GM12892 (cell line): Measurements from ENCODE around the gene PSMD1.

Source experiments
- POLR2A ChIP-seq: IDR thresholded peaks from 2 replicates; pipeline ENCODE4 v1.6.1; 2011; ENCODE audit warnings: low read depth, low read length, control low read depth
- POLR2AphosphoS5 ChIP-seq: IDR thresholded peaks from 2 replicates; pipeline ENCODE4 v1.6.1; 2011; ENCODE audit warnings: low read depth, low read length, control low read depth
- TAF1 ChIP-seq: IDR thresholded peaks from 2 replicates; pipeline ENCODE4 v1.6.1; 2011; ENCODE audit warnings: low read depth, mild to moderate bottlenecking, control low read depth, low read length, borderline replicate concordance

DNA sequence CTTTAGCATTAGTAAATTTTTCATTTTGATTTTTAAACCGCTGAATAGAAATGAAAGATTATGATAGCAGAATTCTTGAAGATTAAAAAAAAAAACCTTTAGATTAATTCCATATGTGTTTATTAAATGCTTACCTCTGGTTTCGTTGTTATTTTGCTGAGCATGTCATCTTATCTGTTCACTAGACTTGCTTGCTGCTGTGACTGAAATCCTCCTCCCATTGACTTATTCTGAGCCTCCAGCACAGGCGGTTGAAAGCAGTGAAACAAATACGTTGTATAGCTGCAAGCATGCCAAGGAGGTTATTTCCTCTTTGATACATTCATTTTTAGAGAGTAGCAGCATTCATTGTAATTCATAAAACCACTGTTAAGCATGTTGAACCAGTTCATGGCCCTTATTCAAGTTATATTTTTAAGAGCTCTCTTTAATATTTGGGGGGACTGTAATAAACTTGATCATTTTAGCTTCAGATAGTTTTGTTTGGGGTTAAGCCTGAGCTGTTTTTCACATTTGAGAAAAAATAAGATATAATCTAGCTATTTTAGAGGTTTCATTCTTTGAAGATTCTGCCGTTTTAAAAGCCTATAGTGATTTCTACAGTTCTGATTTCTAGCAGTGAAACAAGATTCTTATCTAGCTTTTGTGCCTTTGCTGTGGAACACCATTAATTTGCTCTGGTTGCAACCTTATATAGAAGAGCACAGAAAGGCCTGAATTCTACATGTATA lies 68.3 kb downstream of the PSMD1 start, which contains the start of gene HTR2B:
- no peak for TF ChIP-seq POLR2AphosphoS5
- TF ChIP-seq POLR2A = no peak
- TF ChIP-seq TAF1 = no peak
